Measurements from ENCODE around the gene LGALS14.

The LGALS14 gene

GRCh38 chr19:39754544-39754943, 50.3 kb downstream of the LGALS14 start:
- no peak for TF ChIP-seq PATZ1 (CRISPR knock-in tag; IDR thresholded peaks at IDR 0.05; ENCODE audit: borderline replicate concordance)
- TF ChIP-seq SNAI2 (CRISPR knock-in tag; IDR thresholded peaks at IDR 0.05): no peak
- no peak for TF ChIP-seq GLIS3 (CRISPR knock-in tag; IDR thresholded peaks at IDR 0.05)
- ATAC-seq: no peak

GRCh38 chr19:39754971-39755370, 50.7 kb downstream of the LGALS14 start:
- ATAC-seq: no peak
- TF ChIP-seq ZNF8 (CRISPR knock-in tag; IDR thresholded peaks at IDR 0.05): no peak
- no peak for TF ChIP-seq ARNTL (CRISPR knock-in tag; IDR thresholded peaks at IDR 0.05; ENCODE audit: borderline replicate concordance, low read depth)
- no peak for TF ChIP-seq RARB (CRISPR knock-in tag; IDR thresholded peaks at IDR 0.05)
- TF ChIP-seq ZNF70 (CRISPR knock-in tag; IDR thresholded peaks at IDR 0.05): no peak
- TF ChIP-seq PATZ1 (CRISPR knock-in tag; IDR thresholded peaks at IDR 0.05; ENCODE audit: borderline replicate concordance): no peak
- no peak for TF ChIP-seq CREB5 (CRISPR knock-in tag; IDR thresholded peaks at IDR 0.05; ENCODE audit: low read depth)
- no peak for TF ChIP-seq ISL1 (CRISPR knock-in tag; IDR thresholded peaks at IDR 0.05)
